HEK293 (cell line): ENCODE measurements around the gene COQ3.

ENCODE experiments used
- CTCF ChIA-PET: fragments of 350-600 bp; formaldehyde crosslinking; extraction: SDS; loops from one replicate; lab custom pipeline; 2021; ENCODE audit warnings: antibody characterized with exemption; lab: Yijun Ruan, JAX
- POLR2A ChIA-PET: fragments of 300-600 bp; formaldehyde crosslinking; extraction: SDS; loops from one replicate; lab custom pipeline; 2020; ENCODE audit warnings: antibody characterized with exemption, inconsistent platforms; lab: Yijun Ruan, JAX
- H3K27ac ChIP-seq: fragments of 200-500 bp; sonication (Bioruptor generic); 2 replicates; pipeline ENCODE4 v1.5.1; 2014; ENCODE audit warnings: low read depth, low read length, control low read depth, inconsistent platforms; ENCODE audit errors: extremely low read depth
- H3K36me3 ChIP-seq, 2 experiments: fragments of 200-500 bp in 1 of 2; sonication (Bioruptor generic) in 1 of 2; 1 replicate in 1 of 2; 2 replicates in 1 of 2; pipeline ENCODE4 v1.5.1; 2014 to 2017; ENCODE audit warnings: inconsistent platforms in 2 of 2, low read length in 2 of 2; ENCODE audit not compliant: control insufficient read depth in 2 of 2, insufficient read depth in 1 of 2
- H3K4me1 ChIP-seq: fragments of 200-500 bp; sonication (Bioruptor generic); 2 replicates; pipeline ENCODE4 v1.5.1; 2014; ENCODE audit warnings: mild to moderate bottlenecking, low read length, inconsistent platforms; ENCODE audit not compliant: control insufficient read depth, insufficient read depth
- H3K4me3 ChIP-seq: 2 replicates; pipeline ENCODE4 v1.5.1; 2011; ENCODE audit warnings: low read depth, mild to moderate bottlenecking, control low read depth, low read length, moderate library complexity
- H3K9me3 ChIP-seq: fragments of 200-500 bp; sonication (Bioruptor generic); 2 replicates; pipeline ENCODE4 v1.5.1; 2014; ENCODE audit warnings: low read depth, low read length, inconsistent platforms; ENCODE audit not compliant: control insufficient read depth, insufficient read depth
- GLI4 ChIP-seq: fragments of 450-650 bp; formaldehyde crosslinking; IDR thresholded peaks from 2 replicates; pipeline ENCODE4 v1.5.1; 2016; ENCODE audit warnings: missing biosample characterization, missing genetic modification characterization
- GLIS2 ChIP-seq: fragments of 450-650 bp; formaldehyde crosslinking; IDR thresholded peaks from 2 replicates; pipeline ENCODE4 v1.5.1; 2016; ENCODE audit warnings: missing biosample characterization, missing genetic modification characterization
- HOXC10 ChIP-seq: sonication (generic); formaldehyde crosslinking; IDR thresholded peaks from 2 replicates; pipeline ENCODE4 v1.8.1; 2023; ENCODE audit warnings: mild to moderate bottlenecking, missing genetic modification reagents
- KLF16 ChIP-seq: fragments of 450-650 bp; formaldehyde crosslinking; IDR thresholded peaks from 2 replicates; pipeline ENCODE4 v1.5.1; 2017; ENCODE audit warnings: missing biosample characterization, missing genetic modification characterization
- ZBTB17 ChIP-seq: fragments of 450-650 bp; formaldehyde crosslinking; IDR thresholded peaks from 2 replicates; pipeline ENCODE4 v1.5.1; 2016; ENCODE audit warnings: missing biosample characterization, missing genetic modification characterization
- ZNF140 ChIP-seq: fragments of 450-650 bp; formaldehyde crosslinking; IDR thresholded peaks from 2 replicates; pipeline ENCODE4 v1.5.1; 2016; ENCODE audit warnings: missing biosample characterization, missing genetic modification characterization
- ZNF146 ChIP-seq: fragments of 450-650 bp; formaldehyde crosslinking; IDR thresholded peaks from 2 replicates; pipeline ENCODE4 v1.5.1; 2016; ENCODE audit warnings: missing biosample characterization, missing genetic modification characterization
- ZNF155 ChIP-seq: fragments of 450-650 bp; formaldehyde crosslinking; IDR thresholded peaks from 2 replicates; pipeline ENCODE4 v1.5.1; 2016; ENCODE audit warnings: missing biosample characterization, missing genetic modification characterization
- ZNF157 ChIP-seq: fragments of 450-650 bp; formaldehyde crosslinking; IDR thresholded peaks from 2 replicates; pipeline ENCODE4 v1.5.1; 2016; ENCODE audit warnings: missing biosample characterization, missing genetic modification characterization
- ZNF19 ChIP-seq: fragments of 450-650 bp; formaldehyde crosslinking; IDR thresholded peaks from 2 replicates; pipeline ENCODE4; 2016; ENCODE audit warnings: missing biosample characterization, missing genetic modification characterization, low read depth
- ZNF335 ChIP-seq: fragments of 450-650 bp; formaldehyde crosslinking; conservative IDR thresholded peaks from 2 replicates; pipeline ENCODE4 v1.5.1; 2016; ENCODE audit warnings: missing biosample characterization, missing genetic modification characterization
- ZNF366 ChIP-seq: fragments of 450-650 bp; formaldehyde crosslinking; conservative IDR thresholded peaks from 2 replicates; pipeline ENCODE4 v1.5.1; 2016; ENCODE audit warnings: missing biosample characterization, missing genetic modification characterization
- ZNF560 ChIP-seq: fragments of 450-650 bp; formaldehyde crosslinking; IDR thresholded peaks from 2 replicates; pipeline ENCODE4 v1.5.1; 2017; ENCODE audit warnings: missing biosample characterization, missing genetic modification characterization, borderline replicate concordance
- ZNF561 ChIP-seq: fragments of 450-650 bp; IDR thresholded peaks from 2 replicates; pipeline ENCODE4 v1.5.1; 2018; ENCODE audit warnings: missing biosample characterization, missing genetic modification characterization, borderline replicate concordance
- ZNF621 ChIP-seq: fragments of 450-650 bp; formaldehyde crosslinking; IDR thresholded peaks from 2 replicates; pipeline ENCODE4 v1.5.1; 2017; ENCODE audit warnings: missing biosample characterization, missing genetic modification characterization
- ZNF654 ChIP-seq: fragments of 450-650 bp; formaldehyde crosslinking; IDR thresholded peaks from 2 replicates; pipeline ENCODE4 v1.5.1; 2016; ENCODE audit warnings: low read depth, missing biosample characterization, missing genetic modification characterization
- ZNF677 ChIP-seq: fragments of 450-650 bp; IDR thresholded peaks from 2 replicates; pipeline ENCODE4 v1.5.0; 2018; ENCODE audit warnings: missing biosample characterization, mild to moderate bottlenecking, missing genetic modification characterization, moderate library complexity
- ZNF792 ChIP-seq: fragments of 450-650 bp; formaldehyde crosslinking; IDR thresholded peaks from 2 replicates; pipeline ENCODE4 v1.5.1; 2016; ENCODE audit warnings: missing biosample characterization, missing genetic modification characterization
- TF ChIP-seq, protein P1 (sequence below): fragments of 450-650 bp; formaldehyde crosslinking; IDR thresholded peaks from 2 replicates; pipeline ENCODE4 v1.5.1; 2017; ENCODE audit warnings: missing biosample characterization, missing genetic modification characterization
- TF ChIP-seq, protein P2 (sequence below): fragments of 450-650 bp; formaldehyde crosslinking; IDR thresholded peaks from 2 replicates; pipeline ENCODE4 v1.5.1; 2016; ENCODE audit warnings: missing biosample characterization, missing genetic modification characterization
- TF ChIP-seq, protein P3 (sequence below): sonication (generic); formaldehyde crosslinking; IDR thresholded peaks from 2 replicates; pipeline ENCODE4 v1.8.1; 2022; ENCODE audit warnings: mild to moderate bottlenecking, moderate library complexity, missing genetic modification reagents
- TF ChIP-seq, protein P4 (sequence below): fragments of 450-650 bp; IDR thresholded peaks from 2 replicates; pipeline ENCODE4 v1.5.1; 2018; ENCODE audit warnings: missing biosample characterization, mild to moderate bottlenecking, missing genetic modification characterization
- TF ChIP-seq, protein P5 (sequence below): fragments of 450-650 bp; formaldehyde crosslinking; IDR thresholded peaks from 2 replicates; pipeline ENCODE4; 2016; ENCODE audit warnings: missing biosample characterization, missing genetic modification characterization
- TF ChIP-seq, protein P6 (sequence below): IDR thresholded peaks from 2 replicates; pipeline ENCODE4 v1.6.1; 2011; ENCODE audit warnings: mild to moderate bottlenecking, low read depth, low read length, borderline replicate concordance
- TF ChIP-seq, protein P7 (sequence below): fragments of 450-650 bp; formaldehyde crosslinking; IDR thresholded peaks from 2 replicates; pipeline ENCODE4 v1.5.1; 2016; ENCODE audit warnings: missing biosample characterization, missing genetic modification characterization

Gene COQ3

DNA sequence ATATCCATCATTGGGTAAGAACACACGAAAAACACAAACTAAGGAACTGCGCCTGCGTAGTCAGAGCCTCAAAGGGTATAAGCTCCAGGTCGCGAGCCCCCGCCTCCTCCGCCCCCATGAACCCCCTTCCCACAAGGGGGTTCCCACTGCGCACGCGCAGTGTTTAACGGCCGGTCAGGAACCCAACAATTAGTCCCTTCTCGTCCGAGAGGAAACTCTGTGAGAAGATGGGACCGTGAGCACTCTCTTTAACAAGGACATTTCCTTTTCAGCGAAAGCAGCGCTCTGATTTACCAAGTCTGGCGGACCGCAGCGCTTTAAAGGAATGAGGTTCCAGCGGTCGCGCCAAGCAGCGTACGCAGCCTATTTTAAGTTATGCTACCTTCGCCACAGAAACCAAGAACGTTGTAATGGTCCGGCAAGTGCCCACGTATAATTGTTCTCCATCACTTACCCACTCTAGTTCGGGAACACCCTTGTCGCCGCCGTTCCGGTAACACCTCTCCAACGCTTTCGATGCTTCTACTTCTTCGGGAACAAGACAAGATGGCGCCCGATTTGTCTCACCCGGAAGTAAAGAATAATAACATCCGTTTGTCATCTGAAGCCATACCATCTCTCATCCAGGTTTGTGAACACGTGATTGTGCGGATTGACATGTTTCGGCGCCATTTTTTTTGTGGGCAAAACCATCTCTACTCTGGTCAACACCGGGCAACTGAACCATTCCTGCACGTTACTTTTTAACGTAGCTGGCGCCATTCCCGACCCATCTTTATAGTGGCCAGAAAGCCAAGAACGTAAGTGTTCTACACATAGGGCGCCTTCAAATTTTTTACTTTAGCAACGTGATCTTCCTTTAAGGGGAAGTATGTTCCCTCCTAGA is 31.0 kb upstream of the COQ3 start, which contains the start of gene PNISR:
Gene PNISR, minus strand, starts transcription at position 548 of the 886 bp plus-strand sequence. CDS start 10,649 bp downstream, outside the sequence.
- Histone ChIP-seq H3K9me3 (no peaks in the 10 kb centered on the region), H3K36me3 (peaks cover 0 to 26% of the 10 kb centered on the region in 2 experiments; a peak in 2 of 3 replicates), H3K4me1 (peaks cover 4% of the 10 kb centered on the region; the same call in 1 of the 2 replicates), H3K27ac (peak within 1 kb of the TSS; percentile 88), H3K4me3 (peak within 1 kb of the TSS; percentile 78)
- POLR2A ChIA-PET, result interaction anchor here (0.6 to 3.6 kb wide), 22 partner anchors 8 to 164 kb away, joined by 3 to 31 read pairs (median 5); partner anchors contain the start of genes CCNC, COQ3 and FAXC
- CTCF ChIA-PET, result interaction anchor here (0.6 to 3.1 kb wide), 12 partner anchors 9 to 231 kb away, joined by 3 to 19 read pairs (median 6); no protein-coding TSS in a partner anchor
- TF ChIP-seq ZNF335 (tag by site-specific recombination) (peak; percentile 75), ZNF19 (tag by site-specific recombination) (no peak), ZNF155 (no peak), ZNF366 (tag by site-specific recombination) (peak; percentile 29; the same call in 1 of the 2 replicates), KLF16 (tag by site-specific recombination) (no peak), GLIS2 (no peak), ZNF140 (tag by site-specific recombination) (no peak), ZNF654 (no peak), GLI4 (tag by site-specific recombination) (0 out of 2 replicates have a peak, but pooled peaks have one; percentile 36), HOXC10 (CRISPR knock-in tag) (no peak), ZNF157 (no peak), ZBTB17 (tag by site-specific recombination) (peak; percentile 86), ZNF677 (tag by site-specific recombination) (no peak), ZNF560 (no peak), ZNF146 (tag by site-specific recombination) (no peak), ZNF792 (tag by site-specific recombination) (no peak), ZNF621 (tag by site-specific recombination) (no peak), ZNF561 (tag by site-specific recombination) (no peak)
- TF ChIP-seq, protein P1, sequence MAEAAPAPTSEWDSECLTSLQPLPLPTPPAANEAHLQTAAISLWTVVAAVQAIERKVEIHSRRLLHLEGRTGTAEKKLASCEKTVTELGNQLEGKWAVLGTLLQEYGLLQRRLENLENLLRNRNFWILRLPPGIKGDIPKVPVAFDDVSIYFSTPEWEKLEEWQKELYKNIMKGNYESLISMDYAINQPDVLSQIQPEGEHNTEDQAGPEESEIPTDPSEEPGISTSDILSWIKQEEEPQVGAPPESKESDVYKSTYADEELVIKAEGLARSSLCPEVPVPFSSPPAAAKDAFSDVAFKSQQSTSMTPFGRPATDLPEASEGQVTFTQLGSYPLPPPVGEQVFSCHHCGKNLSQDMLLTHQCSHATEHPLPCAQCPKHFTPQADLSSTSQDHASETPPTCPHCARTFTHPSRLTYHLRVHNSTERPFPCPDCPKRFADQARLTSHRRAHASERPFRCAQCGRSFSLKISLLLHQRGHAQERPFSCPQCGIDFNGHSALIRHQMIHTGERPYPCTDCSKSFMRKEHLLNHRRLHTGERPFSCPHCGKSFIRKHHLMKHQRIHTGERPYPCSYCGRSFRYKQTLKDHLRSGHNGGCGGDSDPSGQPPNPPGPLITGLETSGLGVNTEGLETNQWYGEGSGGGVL (tag by site-specific recombination), result peak; percentile 63; the same call in 1 of the 2 replicates
- TF ChIP-seq, protein P2, sequence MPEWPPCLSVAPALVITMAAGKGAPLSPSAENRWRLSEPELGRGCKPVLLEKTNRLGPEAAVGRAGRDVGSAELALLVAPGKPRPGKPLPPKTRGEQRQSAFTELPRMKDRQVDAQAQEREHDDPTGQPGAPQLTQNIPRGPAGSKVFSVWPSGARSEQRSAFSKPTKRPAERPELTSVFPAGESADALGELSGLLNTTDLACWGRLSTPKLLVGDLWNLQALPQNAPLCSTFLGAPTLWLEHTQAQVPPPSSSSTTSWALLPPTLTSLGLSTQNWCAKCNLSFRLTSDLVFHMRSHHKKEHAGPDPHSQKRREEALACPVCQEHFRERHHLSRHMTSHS (tag by site-specific recombination), result no peak
- TF ChIP-seq, protein P3, sequence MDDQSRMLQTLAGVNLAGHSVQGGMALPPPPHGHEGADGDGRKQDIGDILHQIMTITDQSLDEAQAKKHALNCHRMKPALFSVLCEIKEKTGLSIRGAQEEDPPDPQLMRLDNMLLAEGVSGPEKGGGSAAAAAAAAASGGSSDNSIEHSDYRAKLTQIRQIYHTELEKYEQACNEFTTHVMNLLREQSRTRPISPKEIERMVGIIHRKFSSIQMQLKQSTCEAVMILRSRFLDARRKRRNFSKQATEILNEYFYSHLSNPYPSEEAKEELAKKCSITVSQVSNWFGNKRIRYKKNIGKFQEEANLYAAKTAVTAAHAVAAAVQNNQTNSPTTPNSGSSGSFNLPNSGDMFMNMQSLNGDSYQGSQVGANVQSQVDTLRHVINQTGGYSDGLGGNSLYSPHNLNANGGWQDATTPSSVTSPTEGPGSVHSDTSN (CRISPR knock-in tag), result 0 out of 2 replicates have a peak, but pooled peaks have one; percentile 70
- TF ChIP-seq, protein P4, sequence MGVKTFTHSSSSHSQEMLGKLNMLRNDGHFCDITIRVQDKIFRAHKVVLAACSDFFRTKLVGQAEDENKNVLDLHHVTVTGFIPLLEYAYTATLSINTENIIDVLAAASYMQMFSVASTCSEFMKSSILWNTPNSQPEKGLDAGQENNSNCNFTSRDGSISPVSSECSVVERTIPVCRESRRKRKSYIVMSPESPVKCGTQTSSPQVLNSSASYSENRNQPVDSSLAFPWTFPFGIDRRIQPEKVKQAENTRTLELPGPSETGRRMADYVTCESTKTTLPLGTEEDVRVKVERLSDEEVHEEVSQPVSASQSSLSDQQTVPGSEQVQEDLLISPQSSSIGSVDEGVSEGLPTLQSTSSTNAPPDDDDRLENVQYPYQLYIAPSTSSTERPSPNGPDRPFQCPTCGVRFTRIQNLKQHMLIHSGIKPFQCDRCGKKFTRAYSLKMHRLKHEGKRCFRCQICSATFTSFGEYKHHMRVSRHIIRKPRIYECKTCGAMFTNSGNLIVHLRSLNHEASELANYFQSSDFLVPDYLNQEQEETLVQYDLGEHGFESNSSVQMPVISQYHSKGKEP (tag by site-specific recombination), result 0 out of 2 replicates have a peak, but pooled peaks have one; percentile 6
- TF ChIP-seq, protein P5, sequence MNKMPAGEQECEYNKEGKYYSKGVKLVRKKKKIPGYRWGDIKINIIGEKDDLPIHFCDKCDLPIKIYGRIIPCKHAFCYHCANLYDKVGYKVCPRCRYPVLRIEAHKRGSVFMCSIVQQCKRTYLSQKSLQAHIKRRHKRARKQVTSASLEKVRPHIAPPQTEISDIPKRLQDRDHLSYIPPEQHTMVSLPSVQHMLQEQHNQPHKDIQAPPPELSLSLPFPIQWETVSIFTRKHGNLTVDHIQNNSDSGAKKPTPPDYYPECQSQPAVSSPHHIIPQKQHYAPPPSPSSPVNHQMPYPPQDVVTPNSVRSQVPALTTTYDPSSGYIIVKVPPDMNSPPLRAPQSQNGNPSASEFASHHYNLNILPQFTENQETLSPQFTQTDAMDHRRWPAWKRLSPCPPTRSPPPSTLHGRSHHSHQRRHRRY (tag by site-specific recombination), result no peak
- TF ChIP-seq, protein P6, sequence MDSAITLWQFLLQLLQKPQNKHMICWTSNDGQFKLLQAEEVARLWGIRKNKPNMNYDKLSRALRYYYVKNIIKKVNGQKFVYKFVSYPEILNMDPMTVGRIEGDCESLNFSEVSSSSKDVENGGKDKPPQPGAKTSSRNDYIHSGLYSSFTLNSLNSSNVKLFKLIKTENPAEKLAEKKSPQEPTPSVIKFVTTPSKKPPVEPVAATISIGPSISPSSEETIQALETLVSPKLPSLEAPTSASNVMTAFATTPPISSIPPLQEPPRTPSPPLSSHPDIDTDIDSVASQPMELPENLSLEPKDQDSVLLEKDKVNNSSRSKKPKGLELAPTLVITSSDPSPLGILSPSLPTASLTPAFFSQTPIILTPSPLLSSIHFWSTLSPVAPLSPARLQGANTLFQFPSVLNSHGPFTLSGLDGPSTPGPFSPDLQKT, result no peak
- TF ChIP-seq, protein P7, sequence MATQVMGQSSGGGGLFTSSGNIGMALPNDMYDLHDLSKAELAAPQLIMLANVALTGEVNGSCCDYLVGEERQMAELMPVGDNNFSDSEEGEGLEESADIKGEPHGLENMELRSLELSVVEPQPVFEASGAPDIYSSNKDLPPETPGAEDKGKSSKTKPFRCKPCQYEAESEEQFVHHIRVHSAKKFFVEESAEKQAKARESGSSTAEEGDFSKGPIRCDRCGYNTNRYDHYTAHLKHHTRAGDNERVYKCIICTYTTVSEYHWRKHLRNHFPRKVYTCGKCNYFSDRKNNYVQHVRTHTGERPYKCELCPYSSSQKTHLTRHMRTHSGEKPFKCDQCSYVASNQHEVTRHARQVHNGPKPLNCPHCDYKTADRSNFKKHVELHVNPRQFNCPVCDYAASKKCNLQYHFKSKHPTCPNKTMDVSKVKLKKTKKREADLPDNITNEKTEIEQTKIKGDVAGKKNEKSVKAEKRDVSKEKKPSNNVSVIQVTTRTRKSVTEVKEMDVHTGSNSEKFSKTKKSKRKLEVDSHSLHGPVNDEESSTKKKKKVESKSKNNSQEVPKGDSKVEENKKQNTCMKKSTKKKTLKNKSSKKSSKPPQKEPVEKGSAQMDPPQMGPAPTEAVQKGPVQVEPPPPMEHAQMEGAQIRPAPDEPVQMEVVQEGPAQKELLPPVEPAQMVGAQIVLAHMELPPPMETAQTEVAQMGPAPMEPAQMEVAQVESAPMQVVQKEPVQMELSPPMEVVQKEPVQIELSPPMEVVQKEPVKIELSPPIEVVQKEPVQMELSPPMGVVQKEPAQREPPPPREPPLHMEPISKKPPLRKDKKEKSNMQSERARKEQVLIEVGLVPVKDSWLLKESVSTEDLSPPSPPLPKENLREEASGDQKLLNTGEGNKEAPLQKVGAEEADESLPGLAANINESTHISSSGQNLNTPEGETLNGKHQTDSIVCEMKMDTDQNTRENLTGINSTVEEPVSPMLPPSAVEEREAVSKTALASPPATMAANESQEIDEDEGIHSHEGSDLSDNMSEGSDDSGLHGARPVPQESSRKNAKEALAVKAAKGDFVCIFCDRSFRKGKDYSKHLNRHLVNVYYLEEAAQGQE, result peak; percentile 38
